GM21529 (cell line): ENCODE results near the gene MCOLN3.

Experiments
- ATAC-seq: cut with Tn5 transposase; IDR thresholded peaks from one replicate; pipeline ENCODE4 v1.9.1; 2021; ENCODE audit not compliant: unreplicated experiment

The MCOLN3 gene, protein sequence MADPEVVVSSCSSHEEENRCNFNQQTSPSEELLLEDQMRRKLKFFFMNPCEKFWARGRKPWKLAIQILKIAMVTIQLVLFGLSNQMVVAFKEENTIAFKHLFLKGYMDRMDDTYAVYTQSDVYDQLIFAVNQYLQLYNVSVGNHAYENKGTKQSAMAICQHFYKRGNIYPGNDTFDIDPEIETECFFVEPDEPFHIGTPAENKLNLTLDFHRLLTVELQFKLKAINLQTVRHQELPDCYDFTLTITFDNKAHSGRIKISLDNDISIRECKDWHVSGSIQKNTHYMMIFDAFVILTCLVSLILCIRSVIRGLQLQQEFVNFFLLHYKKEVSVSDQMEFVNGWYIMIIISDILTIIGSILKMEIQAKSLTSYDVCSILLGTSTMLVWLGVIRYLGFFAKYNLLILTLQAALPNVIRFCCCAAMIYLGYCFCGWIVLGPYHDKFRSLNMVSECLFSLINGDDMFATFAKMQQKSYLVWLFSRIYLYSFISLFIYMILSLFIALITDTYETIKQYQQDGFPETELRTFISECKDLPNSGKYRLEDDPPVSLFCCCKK

GRCh38 chr1:85048296-85049064 lies at the start of gene MCOLN3:
MCOLN3 (minus strand) TSS chr1:85048500; CDS start chr1:85045360, 3,140 bp downstream.
- ATAC-seq = peak; percentile 71

GRCh38 chr1:85093644-85094043 lies 45.3 kb upstream of the MCOLN3 start:
- ATAC-seq = no peak

DNA sequence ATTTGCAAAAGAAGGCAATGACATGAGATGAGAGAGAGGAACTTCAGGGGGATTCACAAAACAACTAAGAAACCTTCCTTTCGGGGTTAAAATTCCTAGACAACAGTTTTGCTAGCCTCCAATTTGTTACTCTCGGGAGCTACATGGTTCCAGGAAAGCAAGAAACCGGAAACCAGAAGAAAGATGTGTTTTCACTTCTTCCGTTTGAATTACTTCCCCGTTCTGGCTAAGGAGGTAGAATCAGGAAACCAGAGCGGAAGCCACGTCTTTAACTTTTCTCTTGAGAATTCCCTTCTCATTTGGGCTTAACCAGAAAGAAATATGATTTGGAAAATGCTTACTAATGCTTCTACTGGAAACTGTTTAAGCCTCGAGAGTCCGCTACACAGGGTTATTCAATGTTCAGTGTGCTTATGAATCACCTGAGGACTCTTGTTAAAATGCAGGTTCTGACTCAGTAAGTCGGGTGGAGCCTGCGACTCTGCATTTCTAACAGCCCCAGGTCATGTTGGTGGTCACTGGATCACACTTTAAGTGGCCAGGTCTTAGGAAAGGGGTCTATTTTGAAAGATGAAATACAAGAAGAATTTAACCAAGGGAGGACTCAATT lies 43.5 kb upstream of the MCOLN3 start:
- ATAC-seq = peak; percentile 62

DNA sequence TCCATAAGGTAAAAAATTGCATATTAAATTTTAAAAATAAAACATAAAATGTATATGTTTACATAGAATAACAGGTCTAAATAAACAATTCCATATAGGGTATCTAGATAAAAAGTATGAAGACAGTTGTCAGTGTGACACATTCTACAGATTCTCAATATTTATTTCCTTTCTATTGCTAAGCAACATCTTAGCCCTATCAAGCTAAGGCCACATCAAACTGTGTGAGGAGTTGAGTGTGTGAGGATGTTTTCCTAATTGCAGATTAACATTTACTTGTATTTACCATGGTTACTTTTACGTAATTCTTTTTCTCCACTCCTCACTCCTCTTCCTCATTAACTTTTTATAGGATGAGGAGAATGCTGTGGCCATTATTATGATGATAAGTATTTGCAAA lies 41.9 kb upstream of the MCOLN3 start:
- ATAC-seq = no peak

DNA sequence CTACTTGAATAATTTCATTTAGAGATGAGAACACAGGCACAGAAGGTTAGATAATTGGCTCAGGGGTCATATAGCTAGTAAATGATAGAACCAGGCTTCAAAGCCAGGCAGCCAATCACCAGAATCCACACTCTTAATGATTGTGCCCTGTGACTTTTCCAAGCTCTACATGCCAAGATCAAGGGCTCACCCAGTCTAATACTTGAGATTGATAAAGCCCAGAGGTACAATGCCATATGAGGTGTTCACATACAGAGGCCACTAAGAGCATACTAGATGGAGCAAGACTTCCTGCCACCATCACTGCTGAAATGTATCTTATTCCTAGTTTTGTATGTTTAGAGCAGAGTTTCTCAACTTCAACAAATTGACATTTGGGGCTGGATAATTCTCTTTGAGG lies 40.9 kb upstream of the MCOLN3 start:
- no peak for ATAC-seq

DNA sequence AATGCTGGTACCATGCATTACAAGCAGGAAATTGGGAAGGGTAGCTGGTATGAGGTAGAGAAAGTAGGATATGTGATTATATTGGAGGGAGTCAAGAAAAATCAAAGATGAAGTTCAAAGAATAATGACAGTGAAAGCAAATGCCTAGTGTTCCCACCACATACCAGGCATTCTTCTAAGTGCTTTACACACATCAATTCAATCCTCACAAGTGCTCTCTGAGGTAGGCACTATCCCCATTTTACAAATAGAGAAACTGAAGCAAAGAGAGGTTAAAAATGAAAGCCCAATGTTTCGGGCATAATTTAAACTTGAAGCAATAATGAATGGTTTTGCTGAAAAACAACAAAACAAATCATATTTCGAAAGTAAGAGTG lies 40.1 kb upstream of the MCOLN3 start:
- no peak for ATAC-seq

- ATAC-seq = no peak
These were observed 39.5 kb upstream of the MCOLN3 start for GRCh38 chr1:85087659-85088407.

DNA sequence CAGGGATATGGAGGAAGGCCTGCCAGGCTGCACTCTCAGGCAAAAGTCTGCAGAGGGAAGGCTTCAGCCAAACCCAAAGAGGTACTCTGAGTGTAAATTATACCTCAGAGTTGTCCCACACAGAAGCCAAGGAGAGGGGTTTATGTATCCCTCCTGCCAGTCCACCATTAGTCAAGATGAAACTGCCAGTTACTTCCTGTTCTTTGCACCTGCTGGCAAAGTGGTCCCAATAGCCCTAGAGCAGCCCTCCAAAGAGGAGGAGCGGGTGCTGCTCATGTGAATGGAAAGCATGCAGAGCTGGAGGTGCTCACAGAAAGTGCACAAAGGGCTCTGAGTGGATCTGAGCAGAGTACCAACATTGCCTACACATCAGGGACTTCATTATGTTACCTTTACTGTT lies 37.1 kb upstream of the MCOLN3 start:
- no peak for ATAC-seq

DNA sequence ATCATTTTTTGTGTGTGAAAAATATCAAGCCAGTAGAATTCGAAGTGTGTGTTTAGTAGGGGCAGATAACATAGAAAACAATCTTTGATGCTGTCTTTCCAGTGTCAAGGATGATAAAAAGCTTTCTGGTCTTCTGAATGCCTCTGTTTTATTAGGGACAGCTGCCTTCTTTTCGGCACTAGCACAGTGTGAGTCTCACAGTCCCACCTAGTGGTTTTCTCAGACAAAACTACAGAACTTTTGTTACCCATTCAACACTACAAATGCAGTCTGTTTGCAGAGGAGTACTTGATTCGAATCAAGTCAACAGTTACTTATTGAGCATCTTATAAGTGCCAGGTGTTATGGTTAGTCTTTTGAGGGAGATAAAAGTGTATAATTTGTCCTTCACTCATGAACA lies 30.6 kb upstream of the MCOLN3 start:
- ATAC-seq = peak; percentile 63

GRCh38 chr1:85074365-85074964 lies 26.2 kb upstream of the MCOLN3 start:
- no peak for ATAC-seq

DNA sequence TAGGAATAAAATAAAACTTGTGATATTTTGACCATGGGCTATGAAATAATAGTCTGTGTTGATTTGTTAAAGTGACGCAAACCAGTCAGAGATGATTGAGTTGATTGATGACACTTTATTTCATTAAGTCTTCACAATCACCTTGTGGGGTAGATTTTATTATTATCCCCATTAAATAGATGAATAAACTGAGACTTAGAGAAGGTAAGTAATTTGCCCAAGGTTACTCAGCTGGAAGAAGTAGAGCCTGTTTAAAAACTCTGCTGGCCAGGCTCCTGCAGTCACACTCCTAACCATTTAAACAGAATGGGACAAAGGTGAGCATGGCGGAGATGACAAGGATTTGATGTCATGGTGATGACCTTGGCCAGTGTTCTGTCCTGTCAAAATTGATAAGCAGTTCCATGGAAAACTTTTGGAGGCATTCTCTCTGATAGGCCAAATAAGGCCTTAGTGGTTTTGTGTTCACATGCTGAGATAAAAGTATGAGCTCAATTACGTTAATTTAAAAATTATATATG lies 22.7 kb upstream of the MCOLN3 start:
- no peak for ATAC-seq

- no peak for ATAC-seq
These were observed 20.5 kb upstream of the MCOLN3 start for GRCh38 chr1:85068846-85069245.

- no peak for ATAC-seq
These were observed 17.2 kb upstream of the MCOLN3 start for GRCh38 chr1:85065550-85065949.

DNA sequence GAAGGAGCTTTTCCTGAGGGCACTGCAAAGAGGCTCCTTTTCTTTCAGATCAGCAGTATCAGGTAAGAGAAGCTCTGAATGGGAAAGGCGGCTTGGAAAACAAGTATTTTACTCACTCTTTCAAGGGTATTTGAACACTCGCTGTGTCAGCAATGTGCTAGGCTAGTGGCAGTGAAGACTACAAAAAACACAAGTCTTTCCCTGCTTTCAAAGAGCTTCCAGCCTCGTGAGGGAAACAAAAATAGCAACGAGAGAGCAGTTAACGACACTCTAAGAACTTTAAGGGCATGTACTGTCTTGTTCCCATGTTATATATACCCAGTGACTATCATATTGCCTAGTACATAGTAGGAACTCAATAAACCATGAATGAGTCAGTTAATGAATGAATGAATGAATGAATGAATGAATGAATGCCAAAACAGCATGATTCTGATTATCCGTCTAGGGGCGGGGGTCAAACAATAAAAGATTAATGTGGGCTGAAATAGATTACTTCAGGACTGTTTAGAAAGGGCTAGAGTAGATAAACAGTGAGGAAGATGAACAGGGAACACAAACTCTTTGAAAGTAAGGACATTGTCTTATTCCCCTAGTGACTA lies 14.2 kb upstream of the MCOLN3 start:
- ATAC-seq = no peak

- peak; percentile 99 for ATAC-seq
These were observed 13.6 kb upstream of the MCOLN3 start for GRCh38 chr1:85061711-85062424.

- ATAC-seq = no peak
These were observed 11.7 kb upstream of the MCOLN3 start for GRCh38 chr1:85060038-85060437.

- no peak for ATAC-seq
These were observed 11.3 kb upstream of the MCOLN3 start for GRCh38 chr1:85059563-85059962.

GRCh38 chr1:85058786-85059185 lies 10.5 kb upstream of the MCOLN3 start:
- no peak for ATAC-seq

DNA sequence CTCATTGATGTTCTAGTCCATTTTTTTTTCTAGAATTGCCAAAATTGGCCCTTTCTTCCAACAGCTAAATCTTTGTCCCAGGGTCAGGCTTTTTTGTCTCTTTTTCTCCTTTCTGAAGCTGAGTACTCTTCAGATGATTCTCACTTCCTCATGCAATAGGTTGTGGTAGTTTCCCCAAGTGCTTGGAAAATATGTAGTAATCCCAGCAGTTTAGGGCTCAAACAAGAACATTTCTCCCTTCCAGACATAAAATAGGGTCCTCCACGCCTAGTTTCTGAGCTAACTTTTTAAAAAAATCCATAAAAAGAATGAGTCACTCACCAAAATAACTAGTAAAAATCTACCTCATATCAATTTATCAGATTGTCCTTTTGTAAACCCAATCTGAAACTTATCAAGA lies 10.0 kb upstream of the MCOLN3 start:
- peak; percentile 20 for ATAC-seq
